Effector memory CD8-positive, alpha-beta T cell (primary cell): ENCODE measurements around the gene ECE2.

Experiments
- ATAC-seq: fragments of 150-1000 bp; cut with Tn5 transposase; replicated peaks from 2 replicates; pipeline ENCODE4 v1.10.0; 2021; ENCODE audit warnings: mild to moderate bottlenecking, moderate library complexity
- DNase-seq, 3 experiments: peaks; one replicate each; pipeline ENCODE4 v3.0.0; 2021
- H3K27ac Mint-ChIP-seq, 2 donors: one replicate each; pipeline ENCODE4 v1.8.0; 2022; ENCODE audit warnings: mild to moderate bottlenecking in 2 of 2, mixed read lengths in 2 of 2, moderate library complexity in 2 of 2
- H3K27me3 Mint-ChIP-seq, 2 donors: one replicate each; pipeline ENCODE4 v1.8.0; 2022; ENCODE audit warnings: mixed read lengths in 2 of 2
- H3K36me3 Mint-ChIP-seq: one replicate; pipeline ENCODE4 v1.8.0; 2022; ENCODE audit warnings: mild to moderate bottlenecking, moderate library complexity, mixed read lengths; ENCODE audit not compliant: insufficient read depth
- H3K4me1 Mint-ChIP-seq, 2 donors: one replicate each; pipeline ENCODE4 v1.8.0; 2022; ENCODE audit warnings: low read depth in 2 of 2, mixed read lengths in 2 of 2
- H3K4me3 Mint-ChIP-seq, 2 donors: one replicate each; pipeline ENCODE4 v1.8.0; 2022; ENCODE audit warnings: mild to moderate bottlenecking in 2 of 2, mixed read lengths in 2 of 2, moderate library complexity in 2 of 2
- H3K9me3 Mint-ChIP-seq, 2 donors: one replicate each; pipeline ENCODE4 v1.8.0; 2022; ENCODE audit warnings: mixed read lengths in 2 of 2

The ECE2 gene

GRCh38 chr3:184315543-184315867 lies 39.7 kb downstream of the ECE2 start:
- H3K4me3 Mint-ChIP-seq = peak overlapping the region; percentile 63 to 71
- no peaks in the 10 kb centered on the region for H3K9me3 Mint-ChIP-seq
- H3K4me1 Mint-ChIP-seq = peaks cover 31 to 38% of the 10 kb centered on the region in 2 donors
- no peak for ATAC-seq
- peaks cover 45% of the 10 kb centered on the region for H3K36me3 Mint-ChIP-seq
- no peak for DNase-seq
- no peaks in the 10 kb centered on the region for H3K27me3 Mint-ChIP-seq
- H3K27ac Mint-ChIP-seq = peak overlapping the region; percentile 77 to 93

- peaks cover 50% of the 10 kb centered on the region for H3K36me3 Mint-ChIP-seq
- H3K27me3 Mint-ChIP-seq = no peaks in the 10 kb centered on the region
- H3K4me3 Mint-ChIP-seq = peak overlapping the region; percentile 63 to 71
- ATAC-seq = no peak
- no peaks in the 10 kb centered on the region for H3K9me3 Mint-ChIP-seq
- peak overlapping the region; percentile 77 to 93 for H3K27ac Mint-ChIP-seq
- peak in 1 of 3 experiments; percentile 23 for DNase-seq
- H3K4me1 Mint-ChIP-seq = peaks cover 31 to 38% of the 10 kb centered on the region in 2 donors
These were observed 40.2 kb downstream of the ECE2 start for GRCh38 chr3:184315871-184316661.

DNA sequence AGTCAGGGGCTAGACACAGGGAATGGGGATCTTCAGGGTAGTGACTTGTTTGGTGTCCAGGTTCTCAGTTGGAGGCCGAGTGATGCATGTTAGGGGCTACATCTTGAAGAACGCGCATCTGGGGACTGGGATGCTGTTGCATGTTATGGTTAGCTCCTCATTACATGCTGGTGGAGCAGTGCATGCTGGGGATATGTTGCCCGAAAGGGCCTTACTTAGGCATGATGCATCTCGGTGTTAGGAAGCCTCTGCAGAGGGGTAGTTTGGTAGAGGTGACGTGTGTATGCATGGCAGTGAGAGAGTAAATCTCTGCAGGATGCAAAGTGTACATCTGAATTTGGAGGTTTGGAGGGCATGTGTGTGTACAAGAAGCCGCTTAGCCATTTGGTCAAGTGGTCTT lies 41.0 kb downstream of the ECE2 start:
- peak overlapping the region; percentile 77 to 93 for H3K27ac Mint-ChIP-seq
- no peaks in the 10 kb centered on the region for H3K9me3 Mint-ChIP-seq
- H3K36me3 Mint-ChIP-seq = peaks cover 56% of the 10 kb centered on the region
- DNase-seq (no peak), ATAC-seq (no peak)
- H3K4me3 Mint-ChIP-seq = peak overlapping the region; percentile 63 to 71
- H3K4me1 Mint-ChIP-seq = peaks cover 34 to 38% of the 10 kb centered on the region in 2 donors
- no peaks in the 10 kb centered on the region for H3K27me3 Mint-ChIP-seq

GRCh38 chr3:184317201-184317600 lies 41.4 kb downstream of the ECE2 start:
- H3K4me1 Mint-ChIP-seq = peaks cover 34 to 38% of the 10 kb centered on the region in 2 donors
- H3K9me3 Mint-ChIP-seq = no peaks in the 10 kb centered on the region
- peak overlapping the region in 1 of 2 donors; percentile 71 for H3K4me3 Mint-ChIP-seq
- ATAC-seq (no peak), DNase-seq (no peak)
- H3K27ac Mint-ChIP-seq = peak overlapping the region; percentile 20 to 93
- H3K36me3 Mint-ChIP-seq = peaks cover 60% of the 10 kb centered on the region
- no peaks in the 10 kb centered on the region for H3K27me3 Mint-ChIP-seq

DNA sequence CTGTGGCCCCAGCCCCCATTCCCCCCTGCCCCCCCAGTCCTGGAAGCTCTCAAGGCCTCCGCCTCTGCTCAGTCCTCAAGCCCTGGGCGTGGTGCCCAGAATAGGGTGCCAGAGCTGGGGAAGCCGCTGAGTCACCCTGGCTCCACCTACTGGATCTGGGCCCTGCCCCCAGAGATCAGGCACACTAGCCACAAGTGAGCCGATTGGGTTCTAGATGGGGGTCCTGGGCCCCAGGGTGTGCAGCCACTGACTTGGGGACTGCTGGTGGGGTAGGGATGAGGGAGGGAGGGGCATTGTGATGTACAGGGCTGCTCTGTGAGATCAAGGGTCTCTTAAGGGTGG lies 44.3 kb downstream of the ECE2 start:
- no peak for ATAC-seq
- Mint-ChIP-seq H3K9me3 (no peaks in the 10 kb centered on the region), H3K4me1 (peaks cover 36 to 37% of the 10 kb centered on the region in 2 donors), H3K4me3 (no peak overlapping the region), H3K27me3 (no peaks in the 10 kb centered on the region), H3K36me3 (peaks cover 74% of the 10 kb centered on the region), H3K27ac (no peak overlapping the region)
- DNase-seq = no peak

DNA sequence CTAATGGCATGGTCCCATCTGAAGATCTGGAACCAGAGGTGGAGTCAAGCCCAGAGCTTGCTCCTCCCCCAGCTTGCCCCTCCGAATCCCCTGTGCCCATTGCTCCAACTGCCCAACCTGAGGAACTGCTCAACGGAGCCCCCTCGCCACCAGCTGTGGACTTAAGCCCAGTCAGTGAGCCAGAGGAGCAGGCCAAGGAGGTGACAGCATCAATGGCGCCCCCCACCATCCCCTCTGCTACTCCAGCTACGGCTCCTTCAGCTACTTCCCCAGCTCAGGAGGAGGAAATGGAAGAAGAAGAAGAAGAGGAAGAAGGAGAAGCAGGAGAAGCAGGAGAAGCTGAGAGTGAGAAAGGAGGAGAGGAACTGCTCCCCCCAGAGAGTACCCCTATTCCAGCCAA lies 45.8 kb downstream of the ECE2 start:
- H3K27me3 Mint-ChIP-seq = no peaks in the 10 kb centered on the region

GRCh38 chr3:184322731-184323487 lies 47.1 kb downstream of the ECE2 start:
- H3K36me3 Mint-ChIP-seq = peaks cover 81% of the 10 kb centered on the region
- DNase-seq (no peak), ATAC-seq (no peak)
- no peaks in the 10 kb centered on the region for H3K27me3 Mint-ChIP-seq
- H3K27ac Mint-ChIP-seq = peak overlapping the region in 1 of 2 donors; percentile 8
- no peaks in the 10 kb centered on the region for H3K9me3 Mint-ChIP-seq
- no peak overlapping the region for H3K4me3 Mint-ChIP-seq
- H3K4me1 Mint-ChIP-seq = peaks cover 14 to 16% of the 10 kb centered on the region in 2 donors

More for the DNA sequence above, 45.8 kb downstream of the ECE2 start:
- peak overlapping the region in 1 of 2 donors; percentile 57 for H3K27ac Mint-ChIP-seq
- peaks cover 75% of the 10 kb centered on the region for H3K36me3 Mint-ChIP-seq
- H3K4me3 Mint-ChIP-seq = no peak overlapping the region
- no peak for ATAC-seq
- H3K4me1 Mint-ChIP-seq = peaks cover 25 to 28% of the 10 kb centered on the region in 2 donors
- H3K9me3 Mint-ChIP-seq = no peaks in the 10 kb centered on the region
- DNase-seq = no peak

GRCh38 chr3:184323696-184324095 lies 47.9 kb downstream of the ECE2 start:
- peak overlapping the region; percentile 8 to 49 for H3K27ac Mint-ChIP-seq
- DNase-seq (no peak), ATAC-seq (no peak)
- peaks cover 86% of the 10 kb centered on the region for H3K36me3 Mint-ChIP-seq
- H3K4me1 Mint-ChIP-seq = peaks cover 12 to 16% of the 10 kb centered on the region in 2 donors
- H3K4me3 Mint-ChIP-seq = no peak overlapping the region
- no peaks in the 10 kb centered on the region for H3K27me3 Mint-ChIP-seq
- no peaks in the 10 kb centered on the region for H3K9me3 Mint-ChIP-seq

DNA sequence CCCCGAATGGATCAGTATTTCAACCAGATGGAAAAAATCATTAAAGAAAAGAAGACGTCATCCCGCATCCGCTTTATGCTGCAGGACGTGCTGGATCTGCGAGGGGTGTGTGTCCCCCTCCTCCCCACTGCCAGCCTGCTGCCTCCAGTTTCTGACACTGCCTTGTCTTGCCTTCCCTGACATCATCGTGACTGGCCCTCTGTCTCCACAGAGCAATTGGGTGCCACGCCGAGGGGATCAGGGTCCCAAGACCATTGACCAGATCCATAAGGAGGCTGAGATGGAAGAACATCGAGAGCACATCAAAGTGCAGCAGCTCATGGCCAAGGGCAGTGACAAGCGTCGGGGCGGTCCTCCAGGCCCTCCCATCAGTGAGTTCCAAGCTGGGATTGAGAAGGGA lies 49.4 kb downstream of the ECE2 start:
- Mint-ChIP-seq H3K4me1 (peaks cover 3 to 13% of the 10 kb centered on the region in 2 donors), H3K9me3 (no peaks in the 10 kb centered on the region), H3K4me3 (no peak overlapping the region), H3K27me3 (no peaks in the 10 kb centered on the region), H3K36me3 (peaks cover 93% of the 10 kb centered on the region), H3K27ac (peak overlapping the region in 1 of 2 donors; percentile 30)
- no peak for DNase-seq
- no peak for ATAC-seq

DNA sequence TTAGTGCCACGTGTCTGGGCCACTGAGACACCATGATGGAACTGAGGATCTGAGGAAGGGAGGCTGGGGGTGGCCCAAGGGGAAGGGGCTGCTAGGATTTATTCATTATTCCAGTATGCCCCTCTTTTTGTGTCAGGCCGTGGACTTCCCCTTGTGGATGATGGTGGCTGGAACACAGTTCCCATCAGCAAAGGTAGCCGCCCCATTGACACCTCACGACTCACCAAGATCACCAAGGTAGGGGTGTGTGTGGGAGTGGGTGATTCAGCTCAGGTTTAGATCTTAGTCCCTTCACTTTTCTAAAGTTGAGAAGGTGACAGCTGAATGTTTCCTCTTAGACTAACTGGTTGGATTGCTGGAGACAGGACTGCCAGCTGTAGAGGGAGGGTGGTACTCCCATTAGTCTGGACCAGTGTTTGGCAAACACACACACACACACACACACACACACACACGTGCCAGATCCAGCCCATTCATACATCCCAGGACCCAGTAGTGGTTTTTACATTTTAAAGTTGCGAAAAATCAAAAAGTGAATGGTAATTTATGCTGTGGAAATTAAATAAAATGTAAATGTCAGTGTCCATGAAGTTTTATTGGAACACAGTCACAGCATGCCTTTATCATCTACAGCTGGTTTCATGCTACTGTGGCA lies 50.0 kb downstream of the ECE2 start:
- H3K36me3 Mint-ChIP-seq = peaks cover 92% of the 10 kb centered on the region
- H3K4me3 Mint-ChIP-seq = no peak overlapping the region
- H3K4me1 Mint-ChIP-seq = peaks cover 3 to 13% of the 10 kb centered on the region in 2 donors
- H3K27me3 Mint-ChIP-seq = no peaks in the 10 kb centered on the region
- DNase-seq (no peak), ATAC-seq (no peak)
- H3K27ac Mint-ChIP-seq = no peak overlapping the region
- no peaks in the 10 kb centered on the region for H3K9me3 Mint-ChIP-seq

DNA sequence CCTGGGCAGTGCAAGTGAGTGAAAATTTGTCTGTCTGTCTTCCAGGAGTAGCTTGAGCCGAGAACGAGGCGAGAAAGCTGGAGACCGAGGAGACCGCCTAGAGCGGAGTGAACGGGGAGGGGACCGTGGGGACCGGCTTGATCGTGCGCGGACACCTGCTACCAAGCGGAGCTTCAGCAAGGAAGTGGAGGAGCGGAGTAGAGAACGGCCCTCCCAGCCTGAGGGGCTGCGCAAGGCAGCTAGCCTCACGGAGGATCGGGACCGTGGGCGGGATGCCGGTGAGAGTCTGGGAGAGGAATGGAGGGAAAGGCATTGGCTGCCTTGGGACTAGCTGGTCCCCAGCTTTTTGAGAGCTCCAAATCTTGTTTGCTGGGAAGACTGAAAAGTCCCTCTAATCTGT lies 51.3 kb downstream of the ECE2 start:
- Mint-ChIP-seq H3K27me3 (no peaks in the 10 kb centered on the region), H3K27ac (no peak overlapping the region), H3K36me3 (peaks cover 88% of the 10 kb centered on the region), H3K9me3 (no peaks in the 10 kb centered on the region), H3K4me1 (peaks cover 8 to 10% of the 10 kb centered on the region in 2 donors), H3K4me3 (no peak overlapping the region)
- no peak for DNase-seq
- no peak for ATAC-seq

DNA sequence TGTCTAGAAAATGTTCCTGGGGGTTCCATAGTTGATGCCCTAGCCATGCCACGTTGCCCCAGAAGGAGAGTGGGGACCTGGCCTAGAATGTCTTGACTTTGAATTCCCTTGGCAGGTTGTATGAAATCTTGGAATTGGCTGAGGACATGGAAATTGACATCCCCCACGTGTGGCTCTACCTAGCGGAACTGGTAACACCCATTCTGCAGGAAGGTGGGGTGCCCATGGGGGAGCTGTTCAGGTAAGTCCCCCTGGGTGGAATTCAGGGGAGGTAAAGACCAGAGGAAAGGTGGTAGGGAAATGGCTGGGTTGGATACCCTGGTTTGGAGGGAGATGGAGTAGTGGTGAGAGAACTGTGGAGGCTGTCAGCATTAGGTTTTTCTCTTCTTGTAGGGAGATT lies 52.7 kb downstream of the ECE2 start:
- H3K27me3 Mint-ChIP-seq = no peaks in the 10 kb centered on the region
- ATAC-seq (no peak), DNase-seq (no peak)
- peaks cover 9 to 10% of the 10 kb centered on the region in 2 donors for H3K4me1 Mint-ChIP-seq
- H3K9me3 Mint-ChIP-seq = no peaks in the 10 kb centered on the region
- peak overlapping the region in 1 of 2 donors; percentile 0 for H3K27ac Mint-ChIP-seq
- H3K4me3 Mint-ChIP-seq = peak overlapping the region in 1 of 2 donors; percentile 8
- H3K36me3 Mint-ChIP-seq = peaks cover 90% of the 10 kb centered on the region

- Mint-ChIP-seq H3K4me3 (no peak overlapping the region), H3K4me1 (peaks cover 30 to 31% of the 10 kb centered on the region in 2 donors), H3K36me3 (peaks cover 77% of the 10 kb centered on the region), H3K27me3 (no peaks in the 10 kb centered on the region), H3K27ac (peak overlapping the region; percentile 73 to 75), H3K9me3 (no peaks in the 10 kb centered on the region)
- ATAC-seq = no peak
- DNase-seq = no peak
These were observed 56.7 kb downstream of the ECE2 start for GRCh38 chr3:184332370-184333090.
